HG03460 (cell line): ENCODE data around the gene CPLX1.
"Not testable (repeated sequence)": the region's sequence is repeated elsewhere in the genome, so short reads cannot be mapped to it uniquely, and the experiment has no call there.

Experiments used
- ATAC-seq: cut with Tn5 transposase; IDR thresholded peaks from one replicate; pipeline ENCODE4 v1.9.1; 2021; ENCODE audit not compliant: unreplicated experiment

CPLX1 gene

GRCh38 chr4:821631-822030, 4.3 kb downstream of the CPLX1 start:
- ATAC-seq = no peak

- no peak for ATAC-seq
Measured at GRCh38 chr4:821181-821591, 4.7 kb downstream of the CPLX1 start.

GRCh38 chr4:820230-821172, 5.4 kb downstream of the CPLX1 start:
- ATAC-seq = no peak

- no peak for ATAC-seq
Measured at GRCh38 chr4:819401-820229, 6.3 kb downstream of the CPLX1 start.

GRCh38 chr4:818106-818921, 7.6 kb downstream of the CPLX1 start:
- no peak for ATAC-seq

GRCh38 chr4:815464-816146, 10.3 kb downstream of the CPLX1 start:
- no peak for ATAC-seq

GRCh38 chr4:814312-814850, 11.5 kb downstream of the CPLX1 start:
- no peak for ATAC-seq

- ATAC-seq = no peak
Measured at GRCh38 chr4:813900-814299, 12.0 kb downstream of the CPLX1 start.

- no peak for ATAC-seq
Measured at GRCh38 chr4:808860-809570, 16.9 kb downstream of the CPLX1 start.

GRCh38 chr4:807792-808191, 18.1 kb downstream of the CPLX1 start:
- ATAC-seq = no peak

GRCh38 chr4:806979-807378, 18.9 kb downstream of the CPLX1 start:
- not testable (repeated sequence) for ATAC-seq

- ATAC-seq = no peak
Measured at GRCh38 chr4:804804-805203, 21.1 kb downstream of the CPLX1 start.

GRCh38 chr4:803884-804283, 22.0 kb downstream of the CPLX1 start:
- no peak for ATAC-seq

GRCh38 chr4:801436-802124, 24.3 kb downstream of the CPLX1 start:
- no peak for ATAC-seq

GRCh38 chr4:797066-797465, 28.9 kb downstream of the CPLX1 start:
- no peak for ATAC-seq

- no peak for ATAC-seq
Measured at GRCh38 chr4:796206-796605, 29.7 kb downstream of the CPLX1 start.

GRCh38 chr4:795726-796119, 30.2 kb downstream of the CPLX1 start:
- ATAC-seq = no peak

- no peak for ATAC-seq
Measured at GRCh38 chr4:794900-795725, 30.8 kb downstream of the CPLX1 start.
